ENCODE data around the gene HOXD12.
A peak's percentile ranks its signal among the peaks of the same experiment; 100 is the strongest.

HOXD12 gene

GRCh38 chr2:176076796-176077195 is 22.8 kb upstream of the HOXD12 start:
- Histone ChIP-seq H4K12ac (ENCODE audit: low read depth, low read length) (no peak overlapping the region), H2BK12ac (ENCODE audit: low read length) (no peak overlapping the region), H3K4me2 (ENCODE audit: low read length) (no peak overlapping the region), H3K79me2 (ENCODE audit: control insufficient read depth, insufficient read depth, low read length, poor library complexity) (no peaks in the 10 kb centered on the region), H4K8ac (ENCODE audit: low read depth, low read length) (no peak overlapping the region), H3K14ac (ENCODE audit: low read length) (no peak overlapping the region), H3K4ac (ENCODE audit: low read depth, low read length) (no peak overlapping the region), H2AFZ (ENCODE audit: insufficient read depth, low read length, poor library complexity) (no peak overlapping the region), H3K79me1 (ENCODE audit: low read length) (peaks cover 1% of the 10 kb centered on the region), H3K4me3 (ENCODE audit: low read depth, low read length) (no peak overlapping the region), H3K27me3 (ENCODE audit: insufficient read depth, low read length) (peaks cover 72% of the 10 kb centered on the region), H3K9ac (ENCODE audit: low read length) (no peak overlapping the region), H3K27ac (ENCODE audit: low read depth, low read length) (no peak overlapping the region), H3K9me3 (ENCODE audit: insufficient read depth, low read depth, low read length) (peaks cover 14% of the 10 kb centered on the region), H2AK5ac (ENCODE audit: low read length) (no peak overlapping the region), H2BK5ac (ENCODE audit: low read depth, low read length, poor library complexity) (no peak overlapping the region), H3K18ac (ENCODE audit: low read length) (no peak overlapping the region), H4K91ac (ENCODE audit: low read depth, low read length) (no peak overlapping the region), H3K4me1 (ENCODE audit: control insufficient read depth in 1 of 2, insufficient read depth in 2 of 2, low read length in 2 of 2) (peaks cover 10 to 13% of the 10 kb centered on the region in 2 experiments), H3K23ac (ENCODE audit: low read length) (no peak overlapping the region), H2BK120ac (ENCODE audit: insufficient read depth, low read length, poor library complexity) (no peak overlapping the region), H3K36me3 (ENCODE audit: control insufficient read depth in 1 of 2, insufficient read depth in 2 of 2, low read length in 2 of 2) (no peaks in the 10 kb centered on the region)
- WGBS (ENCODE audit: extremely low coverage, insufficient coverage, insufficient read length): no CpG with 5 or more reads among the region's 2 CpGs
- no peak for DNase-seq

DNA sequence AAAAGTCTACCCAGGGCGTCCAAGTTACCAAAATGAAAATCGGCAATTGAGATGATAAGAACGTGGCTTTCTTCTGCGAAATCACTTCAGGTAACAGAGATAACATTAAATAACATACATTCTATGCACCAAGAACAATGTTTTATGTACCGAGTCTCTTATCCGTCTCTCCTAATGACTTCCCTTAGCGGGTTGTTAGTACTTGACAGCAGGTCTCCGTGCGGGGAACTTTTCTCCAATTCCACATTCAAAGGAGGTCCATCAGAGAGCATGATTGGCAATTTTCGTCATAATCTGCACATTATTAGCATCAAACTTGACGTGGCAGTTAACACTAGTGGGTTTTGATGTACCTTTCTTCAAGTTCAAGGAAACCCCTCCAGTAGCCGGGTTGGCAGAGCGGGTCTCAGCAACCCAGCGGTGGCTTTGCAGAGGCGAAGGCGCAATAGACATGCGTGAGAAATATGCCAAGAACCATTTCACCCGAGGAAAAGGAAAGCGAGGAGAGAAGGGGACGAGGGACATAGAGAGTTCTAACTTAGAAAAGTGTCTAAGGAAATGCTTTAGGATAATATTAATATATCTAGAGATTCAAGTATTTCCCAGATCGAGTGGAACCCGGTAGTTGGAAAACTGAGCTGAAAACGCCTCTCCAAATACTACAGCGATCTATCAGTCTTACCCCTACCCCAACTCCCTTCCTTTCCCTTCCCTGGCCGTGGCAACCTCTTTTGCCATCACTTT is 20.9 kb upstream of the HOXD12 start:
- Histone ChIP-seq H3K14ac (ENCODE audit: low read length) (no peak overlapping the region), H2AFZ (ENCODE audit: insufficient read depth, low read length, poor library complexity) (no peak overlapping the region), H2BK12ac (ENCODE audit: low read length) (no peak overlapping the region), H3K4me1 (ENCODE audit: control insufficient read depth in 1 of 2, insufficient read depth in 2 of 2, low read length in 2 of 2) (peaks cover 20% of the 10 kb centered on the region in 2 experiments), H3K27ac (ENCODE audit: low read depth, low read length) (no peak overlapping the region), H4K8ac (ENCODE audit: low read depth, low read length) (no peak overlapping the region), H3K4ac (ENCODE audit: low read depth, low read length) (no peak overlapping the region), H3K79me1 (ENCODE audit: low read length) (peaks cover 1% of the 10 kb centered on the region), H2AK5ac (ENCODE audit: low read length) (no peak overlapping the region), H3K36me3 (ENCODE audit: control insufficient read depth in 1 of 2, insufficient read depth in 2 of 2, low read length in 2 of 2) (no peaks in the 10 kb centered on the region), H2BK120ac (ENCODE audit: insufficient read depth, low read length, poor library complexity) (no peak overlapping the region), H3K18ac (ENCODE audit: low read length) (no peak overlapping the region), H3K27me3 (ENCODE audit: insufficient read depth, low read length) (peaks cover 73% of the 10 kb centered on the region), H3K23ac (ENCODE audit: low read length) (no peak overlapping the region), H3K4me2 (ENCODE audit: low read length) (peak overlapping the region; percentile 59), H4K91ac (ENCODE audit: low read depth, low read length) (no peak overlapping the region), H3K79me2 (ENCODE audit: control insufficient read depth, insufficient read depth, low read length, poor library complexity) (no peaks in the 10 kb centered on the region), H3K9me3 (ENCODE audit: insufficient read depth, low read depth, low read length) (peaks cover 12% of the 10 kb centered on the region), H2BK5ac (ENCODE audit: low read depth, low read length, poor library complexity) (no peak overlapping the region), H3K4me3 (ENCODE audit: low read depth, low read length) (no peak overlapping the region), H4K12ac (ENCODE audit: low read depth, low read length) (no peak overlapping the region), H3K9ac (ENCODE audit: low read length) (no peak overlapping the region)
- no peak for DNase-seq
- no CpG with 5 or more reads among the region's 25 CpGs for WGBS (ENCODE audit: extremely low coverage, insufficient coverage, insufficient read length)

- no peak overlapping the region for H4K8ac ChIP-seq (ENCODE audit: low read depth, low read length)
- H4K12ac ChIP-seq (ENCODE audit: low read depth, low read length): no peak overlapping the region
- no peak overlapping the region for H3K9ac ChIP-seq (ENCODE audit: low read length)
- peaks cover 20% of the 10 kb centered on the region in 2 experiments for H3K4me1 ChIP-seq (ENCODE audit: control insufficient read depth in 1 of 2, insufficient read depth in 2 of 2, low read length in 2 of 2)
- H3K14ac ChIP-seq (ENCODE audit: low read length): no peak overlapping the region
- H3K23ac ChIP-seq (ENCODE audit: low read length): no peak overlapping the region
- no CpG with 5 or more reads among the region's 30 CpGs for WGBS (ENCODE audit: extremely low coverage, insufficient coverage, insufficient read length)
- H2AK5ac ChIP-seq (ENCODE audit: low read length): no peak overlapping the region
- no peaks in the 10 kb centered on the region for H3K36me3 ChIP-seq (ENCODE audit: control insufficient read depth in 1 of 2, insufficient read depth in 2 of 2, low read length in 2 of 2)
- peak overlapping the region; percentile 59 for H3K4me2 ChIP-seq (ENCODE audit: low read length)
- no peak overlapping the region for H3K27ac ChIP-seq (ENCODE audit: low read depth, low read length)
- peak overlapping the region; percentile 75 for H2AFZ ChIP-seq (ENCODE audit: insufficient read depth, low read length, poor library complexity)
- H2BK12ac ChIP-seq (ENCODE audit: low read length): no peak overlapping the region
- H2BK5ac ChIP-seq (ENCODE audit: low read depth, low read length, poor library complexity): no peak overlapping the region
- no peak overlapping the region for H3K18ac ChIP-seq (ENCODE audit: low read length)
- H3K9me3 ChIP-seq (ENCODE audit: insufficient read depth, low read depth, low read length): peaks cover 12% of the 10 kb centered on the region
- no peaks in the 10 kb centered on the region for H3K79me2 ChIP-seq (ENCODE audit: control insufficient read depth, insufficient read depth, low read length, poor library complexity)
- peaks cover 1% of the 10 kb centered on the region for H3K79me1 ChIP-seq (ENCODE audit: low read length)
- DNase-seq: no peak
- H3K4ac ChIP-seq (ENCODE audit: low read depth, low read length): no peak overlapping the region
- H3K4me3 ChIP-seq (ENCODE audit: low read depth, low read length): peak overlapping the region; percentile 49
- peaks cover 76% of the 10 kb centered on the region for H3K27me3 ChIP-seq (ENCODE audit: insufficient read depth, low read length)
- H4K91ac ChIP-seq (ENCODE audit: low read depth, low read length): no peak overlapping the region
- H2BK120ac ChIP-seq (ENCODE audit: insufficient read depth, low read length, poor library complexity): no peak overlapping the region
Observed at GRCh38 chr2:176079285-176079830, 20.2 kb upstream of the HOXD12 start.

GRCh38 chr2:176079831-176080539 is 19.6 kb upstream of the HOXD12 start:
- Histone ChIP-seq H3K27ac (ENCODE audit: low read depth, low read length) (no peak overlapping the region), H2BK12ac (ENCODE audit: low read length) (no peak overlapping the region), H3K9ac (ENCODE audit: low read length) (no peak overlapping the region), H3K18ac (ENCODE audit: low read length) (no peak overlapping the region), H4K12ac (ENCODE audit: low read depth, low read length) (no peak overlapping the region), H3K9me3 (ENCODE audit: insufficient read depth, low read depth, low read length) (peaks cover 12% of the 10 kb centered on the region), H4K91ac (ENCODE audit: low read depth, low read length) (no peak overlapping the region), H3K4ac (ENCODE audit: low read depth, low read length) (no peak overlapping the region), H3K79me2 (ENCODE audit: control insufficient read depth, insufficient read depth, low read length, poor library complexity) (no peaks in the 10 kb centered on the region), H3K4me1 (ENCODE audit: control insufficient read depth in 1 of 2, insufficient read depth in 2 of 2, low read length in 2 of 2) (peaks cover 20% of the 10 kb centered on the region in 2 experiments), H3K4me2 (ENCODE audit: low read length) (peak overlapping the region; percentile 59), H2AK5ac (ENCODE audit: low read length) (no peak overlapping the region), H3K4me3 (ENCODE audit: low read depth, low read length) (peak overlapping the region; percentile 67), H2BK120ac (ENCODE audit: insufficient read depth, low read length, poor library complexity) (no peak overlapping the region), H3K79me1 (ENCODE audit: low read length) (peaks cover 1% of the 10 kb centered on the region), H2AFZ (ENCODE audit: insufficient read depth, low read length, poor library complexity) (peak overlapping the region; percentile 88), H3K23ac (ENCODE audit: low read length) (no peak overlapping the region), H2BK5ac (ENCODE audit: low read depth, low read length, poor library complexity) (no peak overlapping the region), H3K14ac (ENCODE audit: low read length) (peak overlapping the region; percentile 44), H3K27me3 (ENCODE audit: insufficient read depth, low read length) (peaks cover 76% of the 10 kb centered on the region), H4K8ac (ENCODE audit: low read depth, low read length) (peak overlapping the region; percentile 43), H3K36me3 (ENCODE audit: control insufficient read depth in 1 of 2, insufficient read depth in 2 of 2, low read length in 2 of 2) (no peaks in the 10 kb centered on the region)
- peak; percentile 45 to 63 for DNase-seq
- WGBS (ENCODE audit: extremely low coverage, insufficient coverage, insufficient read length): no CpG with 5 or more reads among the region's 86 CpGs
